ENCODE measurements around the gene ZC3H12D. TPM values are rescaled to one million over a fixed set of nuclear protein-coding genes. Genes with fewer than 3 reads are reported as not detected.
A peak's percentile ranks its signal among the peaks of the same experiment; 100 is the strongest.

The ZC3H12D gene
- polyA plus RNA-seq, 1 of the 3 experiments (the other 2 are of a cell fraction) = 0.03 TPM

- 88% methylated on average over 25 of the region's 26 CpGs for WGBS (ENCODE audit: low lambda C conversion rate)
- no peak for DNase-seq
- no peaks in the 10 kb centered on the region for H3K9me3 ChIP-seq
- ChIA-PET CTCF (interaction anchor here (0.6 to 7.0 kb wide), 8 partner anchors 9 to 403 kb away, joined by 3 to 158 read pairs (median 4); no protein-coding TSS in a partner anchor), POLR2A (interaction anchor here (1.2 kb wide), 1 partner anchor 14 kb away, joined by 3 read pairs; no protein-coding TSS in a partner anchor)
- H2AFZ ChIP-seq (ENCODE audit: low read depth) = no peak overlapping the region
- no peak overlapping the region for H3K4me2 ChIP-seq
- H3K4me1 ChIP-seq (ENCODE audit: control insufficient read depth in 1 of 2, insufficient read depth in 2 of 2, low read depth in 1 of 2, low read length in 1 of 2) = peaks cover 0 to 2% of the 10 kb centered on the region in 2 experiments; a peak in 1 of 4 replicates
- TF ChIP-seq RAD21 (IDR thresholded peaks at IDR 0.05; ENCODE audit: low read length) = peak; percentile 38
- TF ChIP-seq NRF1 (IDR thresholded peaks at IDR 0.05; ENCODE audit: low read depth, low read length) = no peak
- H3K9ac ChIP-seq = no peak overlapping the region
- no peaks in the 10 kb centered on the region for H4K20me1 ChIP-seq (ENCODE audit: insufficient read depth)
- no peaks in the 10 kb centered on the region for H3K79me2 ChIP-seq (ENCODE audit: insufficient read depth)
- H3K27ac ChIP-seq (ENCODE audit: low read depth in 2 of 2, low read length in 1 of 2) = no peak overlapping the region
- no peaks in the 10 kb centered on the region for H3K36me3 ChIP-seq (replicated peaks in 1 of 2; ENCODE audit: control insufficient read depth in 1 of 2, insufficient read depth in 2 of 2, low read length in 1 of 2)
- H3K27me3 ChIP-seq (ENCODE audit: insufficient read depth) = no peaks in the 10 kb centered on the region
- H3K9me2 ChIP-seq = no peaks in the 10 kb centered on the region
- no peaks in the 10 kb centered on the region for H3F3A ChIP-seq (replicated peaks; ENCODE audit: insufficient read depth)
- no peak overlapping the region for H3K4me3 ChIP-seq (ENCODE audit: low read depth in 2 of 2, low read length in 1 of 2)
Measured at GRCh38 chr6:149429427-149430360, 55.1 kb downstream of the ZC3H12D start.

GRCh38 chr6:149428606-149429005 is 56.2 kb downstream of the ZC3H12D start:
- Histone ChIP-seq H4K20me1 (ENCODE audit: insufficient read depth) (no peaks in the 10 kb centered on the region), H3K4me3 (ENCODE audit: low read depth in 2 of 2, low read length in 1 of 2) (no peak overlapping the region), H3K9me3 (no peaks in the 10 kb centered on the region), H3K9me2 (no peaks in the 10 kb centered on the region), H3K79me2 (ENCODE audit: insufficient read depth) (no peaks in the 10 kb centered on the region), H3K9ac (no peak overlapping the region), H2AFZ (ENCODE audit: low read depth) (no peak overlapping the region), H3K27me3 (ENCODE audit: insufficient read depth) (no peaks in the 10 kb centered on the region), H3K36me3 (replicated peaks in 1 of 2; ENCODE audit: control insufficient read depth in 1 of 2, insufficient read depth in 2 of 2, low read length in 1 of 2) (no peaks in the 10 kb centered on the region), H3K27ac (ENCODE audit: low read depth in 2 of 2, low read length in 1 of 2) (no peak overlapping the region), H3K4me1 (ENCODE audit: control insufficient read depth in 1 of 2, insufficient read depth in 2 of 2, low read depth in 1 of 2, low read length in 1 of 2) (peaks cover 0 to 2% of the 10 kb centered on the region in 2 experiments; a peak in 1 of 4 replicates), H3K4me2 (no peak overlapping the region), H3F3A (replicated peaks; ENCODE audit: insufficient read depth) (no peaks in the 10 kb centered on the region)
- DNase-seq = no peak
- TF ChIP-seq MAX (IDR thresholded peaks at IDR 0.05; ENCODE audit: low read depth) (no peak), POLR2AphosphoS5 (IDR thresholded peaks at IDR 0.05; ENCODE audit: low read depth, low read length) (no peak), NRF1 (IDR thresholded peaks at IDR 0.05; ENCODE audit: low read depth, low read length) (no peak), TCF12 (IDR thresholded peaks at IDR 0.05) (no peak), USF1 (IDR thresholded peaks at IDR 0.05; ENCODE audit: borderline replicate concordance, low read depth) (no peak), PBX3 (IDR thresholded peaks at IDR 0.05) (no peak), FOXJ3 (CRISPR knock-in tag; IDR thresholded peaks at IDR 0.05) (no peak), REST (IDR thresholded peaks at IDR 0.05; ENCODE audit: low read depth, low read length) (no peak), RXRA (IDR thresholded peaks at IDR 0.05; ENCODE audit: borderline replicate concordance, low read depth) (no peak), MEF2A (IDR thresholded peaks at IDR 0.05; ENCODE audit: borderline replicate concordance, low read depth) (no peak), TEAD4 (IDR thresholded peaks at IDR 0.05; ENCODE audit: borderline replicate concordance, insufficient read depth) (no peak), RCOR1 (IDR thresholded peaks at IDR 0.05; ENCODE audit: low read length) (no peak), EZH2phosphoT487 (IDR thresholded peaks at IDR 0.05; ENCODE audit: borderline replicate concordance, low read depth) (no peak), CHD2 (IDR thresholded peaks at IDR 0.05; ENCODE audit: low read length, partially characterized antibody) (no peak), SIN3A (IDR thresholded peaks at IDR 0.05; ENCODE audit: borderline replicate concordance, low read depth, low read length) (no peak), YY1 (IDR thresholded peaks at IDR 0.05; ENCODE audit: low read depth) (no peak), RAD21 (IDR thresholded peaks at IDR 0.05; ENCODE audit: low read length) (no peak)
- POLR2A ChIA-PET = interaction anchor here (1.2 kb wide), 1 partner anchor 13 kb away, joined by 3 read pairs; no protein-coding TSS in a partner anchor
- WGBS (ENCODE audit: low lambda C conversion rate) = 100% methylated on average over 2 of the region's 4 CpGs
- CTCF ChIA-PET = interaction anchor here (2.4 to 7.0 kb wide), 2 partner anchors 343 to 400 kb away, joined by 10 to 158 read pairs; no protein-coding TSS in a partner anchor
